ENCODE measurements around the gene SGSH.

GRCh38 chr17:80223142-80223815 is 3.1 kb upstream of the SGSH start:
- TF ChIP-seq GATA3 (IDR thresholded peaks at IDR 0.05; ENCODE audit: low read depth, low read length) (no peak), GATA2 (IDR thresholded peaks at IDR 0.05; ENCODE audit: low read depth, low read length) (no peak)

Data from SH-SY5Y (cell line).